BE2C (cell line): ENCODE results near the gene SLC37A1.

Experiments used
- DNase-seq: peaks from one replicate; pipeline ENCODE4 v3.0.0-alpha.2; 2020
- H3K27me3 ChIP-seq: fragments of 250-450 bp; sonication (Bioruptor Pico); 2 replicates; pipeline ENCODE4 v1.5.1; 2020; ENCODE audit warnings: mild to moderate bottlenecking
- H3K36me3 ChIP-seq: fragments of 250-450 bp; sonication (Bioruptor Pico); 2 replicates; pipeline ENCODE4 v1.5.1; 2020; ENCODE audit warnings: mild to moderate bottlenecking
- H3K4me1 ChIP-seq: fragments of 250-450 bp; sonication (Bioruptor Pico); 2 replicates; pipeline ENCODE4 v1.5.1; 2020
- H3K4me3 ChIP-seq: 2 replicates; pipeline ENCODE4 v1.5.1; 2011; ENCODE audit warnings: low read depth, low read length
- H3K9me3 ChIP-seq: fragments of 250-450 bp; sonication (Bioruptor Pico); 2 replicates; pipeline ENCODE4 v1.5.1; 2020
- TF ChIP-seq, protein P1 (sequence below): IDR thresholded peaks from 2 replicates; pipeline ENCODE4 v1.5.1; 2012; ENCODE audit warnings: mild to moderate bottlenecking, low read depth, low read length

SLC37A1 gene

DNA sequence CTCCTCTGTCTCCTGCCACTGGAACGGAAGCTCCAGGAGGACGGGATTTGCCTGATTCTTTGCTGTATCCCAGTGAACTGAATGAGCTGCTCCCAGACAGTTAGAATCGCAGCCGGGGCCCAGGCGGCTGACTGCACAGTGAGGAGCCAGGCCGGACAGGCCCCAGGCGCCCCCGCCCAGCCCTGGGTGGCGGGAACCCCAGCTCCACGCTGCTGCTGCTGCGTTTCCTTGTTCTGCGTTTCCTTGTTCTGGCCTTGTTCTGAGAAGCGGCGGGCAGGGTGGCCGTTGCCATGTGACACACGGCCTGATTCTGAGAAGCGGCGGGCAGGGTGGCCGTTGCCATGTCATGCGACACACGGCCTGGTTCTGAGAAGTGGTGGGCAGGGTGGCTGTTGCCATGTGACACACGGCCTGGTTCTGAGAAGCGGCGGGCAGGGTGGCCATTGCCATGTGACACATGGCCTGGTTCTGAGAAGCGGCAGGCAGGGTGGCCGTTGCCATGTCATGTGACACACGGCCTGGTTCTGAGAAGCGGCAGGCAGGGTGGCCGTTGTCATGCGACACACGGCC, 56.2 kb downstream of the SLC37A1 start:
- H3K9me3 ChIP-seq, result no peaks in the 10 kb centered on the region
- no peaks in the 10 kb centered on the region for H3K27me3 ChIP-seq
- no peak for DNase-seq
- TF ChIP-seq, protein P1, sequence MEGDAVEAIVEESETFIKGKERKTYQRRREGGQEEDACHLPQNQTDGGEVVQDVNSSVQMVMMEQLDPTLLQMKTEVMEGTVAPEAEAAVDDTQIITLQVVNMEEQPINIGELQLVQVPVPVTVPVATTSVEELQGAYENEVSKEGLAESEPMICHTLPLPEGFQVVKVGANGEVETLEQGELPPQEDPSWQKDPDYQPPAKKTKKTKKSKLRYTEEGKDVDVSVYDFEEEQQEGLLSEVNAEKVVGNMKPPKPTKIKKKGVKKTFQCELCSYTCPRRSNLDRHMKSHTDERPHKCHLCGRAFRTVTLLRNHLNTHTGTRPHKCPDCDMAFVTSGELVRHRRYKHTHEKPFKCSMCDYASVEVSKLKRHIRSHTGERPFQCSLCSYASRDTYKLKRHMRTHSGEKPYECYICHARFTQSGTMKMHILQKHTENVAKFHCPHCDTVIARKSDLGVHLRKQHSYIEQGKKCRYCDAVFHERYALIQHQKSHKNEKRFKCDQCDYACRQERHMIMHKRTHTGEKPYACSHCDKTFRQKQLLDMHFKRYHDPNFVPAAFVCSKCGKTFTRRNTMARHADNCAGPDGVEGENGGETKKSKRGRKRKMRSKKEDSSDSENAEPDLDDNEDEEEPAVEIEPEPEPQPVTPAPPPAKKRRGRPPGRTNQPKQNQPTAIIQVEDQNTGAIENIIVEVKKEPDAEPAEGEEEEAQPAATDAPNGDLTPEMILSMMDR, result no peak
- peaks cover 8% of the 10 kb centered on the region; the same call in 1 of the 2 replicates for H3K4me1 ChIP-seq
- no peak overlapping the region for H3K4me3 ChIP-seq
- H3K36me3 ChIP-seq, result no peaks in the 10 kb centered on the region

DNA sequence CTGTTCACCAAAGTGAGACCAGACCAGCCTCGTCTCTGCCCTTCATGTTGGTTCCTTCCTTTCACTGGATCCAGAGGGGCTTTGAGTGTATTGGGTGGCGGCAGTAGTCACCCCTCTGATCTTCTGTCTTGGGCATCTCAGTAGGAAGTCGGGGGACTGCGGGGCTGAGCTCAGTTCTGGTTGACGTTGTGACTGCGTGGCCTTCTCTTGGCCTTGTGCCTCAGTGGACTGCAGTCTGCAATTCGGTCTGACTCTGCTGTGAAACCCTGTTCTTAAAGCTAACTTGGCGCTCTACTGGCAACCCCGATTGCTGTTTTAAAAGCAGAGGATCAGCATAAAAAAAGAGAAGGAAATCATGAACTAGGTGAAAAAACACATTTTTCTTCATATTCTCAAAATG, 56.7 kb downstream of the SLC37A1 start:
- TF ChIP-seq, protein P1, result no peak
- no peak overlapping the region for H3K4me3 ChIP-seq
- H3K27me3 ChIP-seq, result no peaks in the 10 kb centered on the region
- H3K9me3 ChIP-seq, result no peaks in the 10 kb centered on the region
- H3K4me1 ChIP-seq, result peaks cover 8% of the 10 kb centered on the region; the same call in 1 of the 2 replicates
- no peak for DNase-seq
- H3K36me3 ChIP-seq, result no peaks in the 10 kb centered on the region

GRCh38 chr21:42570841-42571387, 57.3 kb downstream of the SLC37A1 start:
- Histone ChIP-seq H3K4me3 (peak overlapping the region; percentile 29; the same call in 1 of the 2 replicates), H3K9me3 (no peaks in the 10 kb centered on the region), H3K27me3 (no peaks in the 10 kb centered on the region), H3K36me3 (no peaks in the 10 kb centered on the region), H3K4me1 (peaks cover 8% of the 10 kb centered on the region; the same call in 1 of the 2 replicates)
- peak; percentile 79 for DNase-seq
- TF ChIP-seq, protein P1, result no peak

DNA sequence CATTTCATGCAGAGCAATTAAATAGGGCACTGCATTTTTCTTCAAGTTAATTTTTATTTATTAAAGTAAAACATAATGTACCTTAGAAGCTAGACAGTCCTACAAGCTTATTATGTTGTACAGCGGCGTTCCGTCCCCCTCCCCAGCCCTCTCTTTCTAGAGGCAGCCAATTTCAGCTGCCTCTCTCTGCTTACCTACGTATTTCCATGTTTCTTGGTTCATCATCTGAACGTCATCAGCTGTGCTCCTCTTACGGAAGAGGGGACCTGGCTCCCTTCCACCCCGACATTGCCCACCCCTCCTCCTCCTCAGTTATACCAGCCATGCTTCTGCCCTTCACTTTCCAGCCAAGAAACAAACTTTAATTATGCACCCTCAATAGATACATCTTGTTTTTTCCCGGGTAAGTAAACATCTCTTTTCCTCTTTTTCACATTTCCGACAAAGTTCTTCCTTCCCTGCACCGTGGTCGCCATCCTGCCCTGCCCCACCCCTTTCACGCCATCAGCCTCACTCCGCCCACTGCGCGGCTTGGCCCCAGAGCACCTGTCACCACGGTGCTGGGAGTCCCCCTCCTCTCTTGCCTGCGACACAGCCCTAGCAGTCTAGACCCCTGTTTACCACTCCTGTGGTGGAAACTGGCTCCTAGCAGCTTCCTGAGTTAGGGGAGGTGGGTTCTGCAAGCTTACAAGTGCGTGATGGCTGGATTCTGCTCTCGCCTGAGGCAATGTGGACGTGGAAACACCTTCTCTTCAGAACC, 57.9 kb downstream of the SLC37A1 start:
- peaks cover 8% of the 10 kb centered on the region; the same call in 1 of the 2 replicates for H3K4me1 ChIP-seq
- H3K4me3 ChIP-seq, result peak overlapping the region; percentile 29; the same call in 1 of the 2 replicates
- no peaks in the 10 kb centered on the region for H3K9me3 ChIP-seq
- no peak for DNase-seq
- no peaks in the 10 kb centered on the region for H3K36me3 ChIP-seq
- no peaks in the 10 kb centered on the region for H3K27me3 ChIP-seq
- TF ChIP-seq, protein P1, result no peak

DNA sequence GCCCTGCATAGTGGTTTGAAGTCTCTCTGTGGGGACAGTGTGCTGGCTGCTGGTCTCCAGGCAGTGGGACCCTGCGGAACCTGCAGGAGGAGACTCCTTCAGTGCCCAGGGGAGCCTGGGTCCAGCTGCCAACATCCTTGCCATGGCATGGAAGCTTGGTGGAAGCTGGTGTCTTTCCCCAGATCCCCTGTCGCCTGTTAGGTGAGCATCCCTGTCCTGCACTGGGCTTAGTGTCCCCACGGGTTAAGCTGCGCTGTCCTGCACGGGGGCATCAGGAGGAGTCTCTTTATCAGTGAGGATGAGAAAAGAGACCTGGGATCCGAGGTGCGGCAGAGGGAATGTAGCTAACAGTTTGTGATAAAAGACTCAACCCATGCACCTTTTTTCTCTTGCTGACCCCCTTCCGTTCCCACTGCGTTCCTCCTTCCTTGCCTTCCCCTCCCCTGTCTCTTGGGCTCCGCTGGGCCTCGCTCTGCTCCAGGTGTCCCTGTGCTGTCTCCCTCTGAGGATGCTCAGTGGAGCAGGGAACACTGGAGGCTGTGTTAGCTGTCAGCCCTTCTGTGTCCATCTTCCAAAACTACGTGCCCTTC, 59.3 kb downstream of the SLC37A1 start:
- no peak for DNase-seq
- TF ChIP-seq, protein P1, result no peak
- H3K27me3 ChIP-seq, result no peaks in the 10 kb centered on the region
- peaks cover 8% of the 10 kb centered on the region; the same call in 1 of the 2 replicates for H3K4me1 ChIP-seq
- no peaks in the 10 kb centered on the region for H3K36me3 ChIP-seq
- H3K4me3 ChIP-seq, result no peak overlapping the region
- no peaks in the 10 kb centered on the region for H3K9me3 ChIP-seq
